Neural cell (in vitro differentiated cells): ENCODE measurements around the gene COMT.

Experiments
- CTCF ChIP-seq: fragments of 450-650 bp; IDR thresholded peaks from 2 replicates; pipeline ENCODE4 v1.5.1; 2014; ENCODE audit warnings: antibody characterized with exemption, mild to moderate bottlenecking, moderate library complexity; ENCODE audit not compliant: poor library complexity, severe bottlenecking
- EP300 ChIP-seq: fragments of 450-650 bp; conservative IDR thresholded peaks from 2 replicates; pipeline ENCODE4 v1.6.1; 2014; ENCODE audit warnings: antibody characterized with exemption, mild to moderate bottlenecking, moderate library complexity; ENCODE audit not compliant: poor library complexity, severe bottlenecking
- EZH2 ChIP-seq: fragments of 200-600, 300-800 bp; shearing (Covaris generic), sonication (generic); IDR thresholded peaks from 2 replicates; pipeline ENCODE4 v1.6.1; 2014; ENCODE audit warnings: antibody characterized with exemption, low read length, borderline replicate concordance, mild to moderate bottlenecking; ENCODE audit not compliant: insufficient read depth, poor library complexity, severe bottlenecking
- POLR2AphosphoS5 ChIP-seq: IDR thresholded peaks from 2 replicates; pipeline ENCODE4 v1.6.1; 2012
- RAD21 ChIP-seq: fragments of 450-650 bp; conservative IDR thresholded peaks from 2 replicates; pipeline ENCODE4 v1.6.1; 2014; ENCODE audit warnings: antibody characterized with exemption, mild to moderate bottlenecking, moderate library complexity
- REST ChIP-seq: IDR thresholded peaks from 2 replicates; pipeline ENCODE4 v1.6.1; 2012; ENCODE audit warnings: borderline replicate concordance
- SMC3 ChIP-seq: fragments of 450-650 bp; conservative IDR thresholded peaks from 2 replicates; pipeline ENCODE4 v1.6.1; 2014; ENCODE audit warnings: antibody characterized with exemption, mild to moderate bottlenecking, moderate library complexity; ENCODE audit not compliant: poor library complexity

GRCh38 chr22:19984851-19985811, 43.6 kb downstream of the COMT start:
- TF ChIP-seq RAD21: no peak
- no peak for TF ChIP-seq CTCF
- no peak for TF ChIP-seq EZH2
- no peak for TF ChIP-seq EP300
- TF ChIP-seq REST: no peak
- TF ChIP-seq POLR2AphosphoS5: no peak
- TF ChIP-seq SMC3: no peak
